ENCODE data around the gene NEURL1B. TPM values are rescaled to one million over a fixed set of nuclear protein-coding genes. Genes with fewer than 3 reads are reported as not detected.
"Not testable (repeated sequence)": the region's sequence is repeated elsewhere in the genome, so short reads cannot be mapped to it uniquely, and the experiment has no call there.

The NEURL1B gene
- total RNA-seq, 4 donors from 2014 or later = 33.6 to 98.8 (median 93.2) TPM

DNA sequence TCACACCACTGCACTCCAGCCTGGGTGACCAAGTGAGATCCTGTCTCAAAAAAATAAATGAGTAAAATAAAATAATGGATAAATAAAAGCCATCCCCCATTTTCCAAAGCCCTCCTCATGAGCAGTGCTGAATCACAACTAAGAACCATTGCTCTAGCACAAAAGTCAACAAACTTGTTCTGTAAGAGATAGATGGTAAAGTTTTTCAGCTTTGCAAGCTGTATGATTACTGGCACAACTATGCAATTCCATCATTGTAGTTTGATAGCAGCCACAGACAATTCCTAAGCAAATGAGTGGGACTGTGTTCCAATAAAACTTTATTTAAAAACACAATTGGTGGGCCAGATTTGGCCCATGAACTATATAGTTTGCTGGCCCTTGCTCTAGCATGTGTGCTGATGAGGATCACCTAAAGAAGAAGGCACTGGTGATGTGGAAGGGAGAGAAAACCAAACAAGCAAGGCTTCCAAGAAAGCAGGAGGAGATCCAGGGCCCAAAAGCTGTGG, 64.6 kb downstream of the NEURL1B start:
- no peak for TF ChIP-seq POLR2A (IDR thresholded peaks at IDR 0.05)
- no peak for TF ChIP-seq CTCF (IDR thresholded peaks at IDR 0.05)
- no peak for TF ChIP-seq EP300 (IDR thresholded peaks at IDR 0.05)
- DNase-seq (ENCODE audit: low spot score in 2 of 2) = no peak
- no peaks in the 10 kb centered on the region for H3K27me3 ChIP-seq
- no peak overlapping the region for H3K4me3 ChIP-seq
- H3K4me1 ChIP-seq = peaks cover 0 to 8% (median 0%) of the 10 kb centered on the region in 4 donors
- no peaks in the 10 kb centered on the region for H3K36me3 ChIP-seq
- H3K9me3 ChIP-seq = no peaks in the 10 kb centered on the region
- no peak overlapping the region for H3K27ac ChIP-seq

DNA sequence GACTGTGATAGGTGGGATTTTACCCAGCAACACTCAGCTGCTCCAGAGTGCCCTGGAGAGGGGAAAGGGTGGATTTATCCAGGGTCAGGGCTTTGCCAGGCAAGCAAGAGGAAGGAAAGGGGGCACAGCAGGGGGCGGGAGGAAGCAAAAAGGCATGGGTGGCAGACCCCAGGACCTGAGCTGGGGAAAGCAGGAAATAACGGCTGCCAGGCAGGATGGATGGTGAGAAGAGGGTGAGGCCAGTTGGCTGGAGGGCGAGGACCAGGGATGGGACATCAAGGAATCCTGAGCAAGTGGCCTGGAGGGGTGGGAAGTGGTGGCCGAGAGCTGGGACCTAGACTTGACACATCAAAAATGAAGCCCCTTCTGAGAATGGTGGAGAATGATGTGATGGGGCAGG, 65.7 kb downstream of the NEURL1B start:
- Histone ChIP-seq H3K36me3 (no peaks in the 10 kb centered on the region), H3K27me3 (no peaks in the 10 kb centered on the region), H3K9me3 (no peaks in the 10 kb centered on the region), H3K4me3 (no peak overlapping the region), H3K4me1 (peaks cover 0 to 2% (median 0%) of the 10 kb centered on the region in 4 donors), H3K27ac (no peak overlapping the region)
- TF ChIP-seq EP300 (IDR thresholded peaks at IDR 0.05) = no peak
- TF ChIP-seq POLR2A (IDR thresholded peaks at IDR 0.05) = no peak
- TF ChIP-seq CTCF (IDR thresholded peaks at IDR 0.05) = no peak
- no peak for DNase-seq (ENCODE audit: low spot score in 2 of 2)
- WGBS, 2 donors = 47 to 68% methylated on average over 4 of the region's 4 CpGs

- DNase-seq (ENCODE audit: low spot score in 2 of 2) = no peak
- no peaks in the 10 kb centered on the region for H3K27me3 ChIP-seq
- H3K36me3 ChIP-seq = no peaks in the 10 kb centered on the region
- no peak for TF ChIP-seq EP300 (IDR thresholded peaks at IDR 0.05)
- no peak for TF ChIP-seq POLR2A (IDR thresholded peaks at IDR 0.05)
- peak in 1 of 5 experiments; percentile 10 for TF ChIP-seq CTCF (IDR thresholded peaks at IDR 0.05)
- no peak overlapping the region for H3K4me3 ChIP-seq
- H3K4me1 ChIP-seq = no peaks in the 10 kb centered on the region
- no peaks in the 10 kb centered on the region for H3K9me3 ChIP-seq
- 53 to 60% methylated on average over 16 to 18 of the region's 18 CpGs for WGBS, 2 donors
- no peak overlapping the region for H3K27ac ChIP-seq
Measured at GRCh38 chr5:172707285-172708182, 66.5 kb downstream of the NEURL1B start.

DNA sequence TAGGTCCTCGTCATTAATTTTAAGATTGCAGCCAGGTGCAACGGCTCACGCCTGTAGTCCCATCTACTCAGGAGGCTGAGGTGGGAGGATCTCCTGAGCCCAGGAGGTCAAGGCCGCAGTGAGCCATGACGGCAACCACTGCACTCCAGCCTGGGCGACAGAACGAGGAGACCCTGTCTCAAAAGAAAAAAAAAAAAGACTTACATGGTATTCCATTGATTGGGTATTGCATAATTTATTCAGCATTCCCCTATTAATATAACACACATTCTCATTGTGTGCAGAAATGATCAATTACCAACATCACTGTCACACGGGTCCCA, 67.1 kb downstream of the NEURL1B start:
- no peak overlapping the region for H3K4me3 ChIP-seq
- H3K36me3 ChIP-seq = no peaks in the 10 kb centered on the region
- DNase-seq (ENCODE audit: low spot score in 2 of 2) = no peak
- H3K27me3 ChIP-seq = no peaks in the 10 kb centered on the region
- 71 to 75% methylated on average over 8 of the region's 8 CpGs for WGBS, 2 donors
- TF ChIP-seq EP300 (IDR thresholded peaks at IDR 0.05) (no peak), CTCF (IDR thresholded peaks at IDR 0.05) (no peak), POLR2A (IDR thresholded peaks at IDR 0.05) (no peak)
- no peak overlapping the region for H3K27ac ChIP-seq
- H3K4me1 ChIP-seq = peaks cover 0 to 4% (median 0%) of the 10 kb centered on the region in 4 donors
- H3K9me3 ChIP-seq = no peaks in the 10 kb centered on the region

- Histone ChIP-seq H3K27me3 (no peaks in the 10 kb centered on the region), H3K9me3 (no peaks in the 10 kb centered on the region), H3K27ac (no peak overlapping the region), H3K36me3 (no peaks in the 10 kb centered on the region), H3K4me3 (no peak overlapping the region), H3K4me1 (peaks cover 0 to 28% (median 11%) of the 10 kb centered on the region in 4 donors)
- WGBS, 2 donors = 54% methylated on average over 4 of the region's 4 CpGs
- no peak for TF ChIP-seq EP300 (IDR thresholded peaks at IDR 0.05)
- TF ChIP-seq POLR2A (IDR thresholded peaks at IDR 0.05) = no peak
- TF ChIP-seq CTCF (IDR thresholded peaks at IDR 0.05) = no peak
- DNase-seq (ENCODE audit: low spot score in 2 of 2) = no peak
Measured at GRCh38 chr5:172710676-172711075, 69.6 kb downstream of the NEURL1B start.

DNA sequence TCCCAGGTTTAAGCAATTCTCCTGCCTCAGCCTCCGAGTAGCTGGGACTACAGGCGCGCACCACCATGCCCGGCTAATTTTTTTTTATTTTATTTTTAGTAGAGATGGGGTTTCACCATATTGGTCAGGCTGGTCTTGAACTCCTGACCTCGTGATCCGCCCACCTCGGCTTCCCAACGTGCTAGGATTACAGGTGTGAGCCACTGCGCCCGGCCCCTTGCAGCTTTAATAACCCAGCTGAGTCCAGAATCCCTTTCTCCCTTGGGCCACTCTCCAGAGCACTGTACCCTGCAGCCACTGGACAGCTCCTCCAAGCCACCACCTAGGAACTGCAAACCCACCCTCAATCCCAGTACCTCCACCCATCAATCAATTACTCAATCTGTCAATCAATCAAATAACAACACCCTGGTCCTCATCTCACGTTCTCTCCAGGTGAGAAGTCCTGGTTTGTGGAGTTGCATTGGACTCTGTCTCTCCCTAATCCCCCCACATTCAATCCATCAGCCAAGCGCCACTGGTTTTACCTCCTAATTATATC, 70.3 kb downstream of the NEURL1B start:
- H3K27me3 ChIP-seq; H3K27ac ChIP-seq; H3K4me3 ChIP-seq; H3K36me3 ChIP-seq; H3K9me3 ChIP-seq; DNase-seq (ENCODE audit: low spot score in 2 of 2): not testable (repeated sequence)
- WGBS, 2 donors = 75 to 76% methylated on average over 12 of the region's 12 CpGs
- H3K4me1 ChIP-seq = peaks cover 0 to 35% (median 12%) of the 10 kb centered on the region in 4 donors

Measured in tibial nerve (tissue), 4 donors.